Measurements from ENCODE around the gene RUNX3. TPM values are rescaled to one million over a fixed set of nuclear protein-coding genes. Genes with fewer than 3 reads are reported as not detected.

RUNX3 gene
- total and polyA plus RNA-seq, 2 donors (not counting 3 experiments of a cell fraction or from before 2014, with no cell fraction given) = not detected

DNA sequence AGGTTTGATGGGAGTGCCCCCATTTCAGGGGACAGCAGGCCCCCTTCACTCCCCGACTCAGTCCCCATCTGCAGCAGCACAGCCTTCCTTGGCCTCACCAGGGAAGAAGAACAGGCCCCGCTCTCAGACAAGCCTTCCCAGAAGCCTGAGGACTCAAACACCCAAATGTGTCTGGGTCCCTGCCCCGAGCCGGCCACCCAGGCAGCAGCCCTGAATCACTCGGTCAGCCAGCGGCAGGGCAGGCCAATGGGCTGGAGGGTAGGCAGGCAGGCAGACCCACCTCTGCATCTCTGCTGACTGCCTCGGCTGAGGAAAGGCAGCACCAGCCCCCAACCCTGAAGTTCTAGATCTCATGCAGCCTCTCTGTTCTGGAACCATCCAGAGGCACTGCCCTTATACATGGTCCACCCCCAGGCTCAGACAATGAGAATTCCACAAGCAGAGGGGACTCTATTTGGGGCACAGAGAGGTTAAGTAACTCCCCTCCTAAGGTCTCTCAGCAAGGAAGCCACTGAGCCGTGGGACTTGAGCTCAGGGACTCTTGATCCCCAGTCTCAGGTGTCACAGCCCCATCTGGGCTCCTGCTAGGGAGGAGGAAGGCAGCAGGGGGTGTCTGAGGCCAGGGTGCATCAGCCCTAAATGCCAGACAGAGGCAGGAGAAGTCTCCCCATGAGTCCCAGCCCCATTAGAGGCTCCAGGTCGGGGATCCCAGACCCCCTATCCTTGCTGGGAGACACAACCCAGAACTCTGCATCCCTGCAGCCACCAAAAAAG, 33.2 kb upstream of the RUNX3 start:
- ChIA-PET CTCF (interaction anchor here (1.2 kb wide), 1 partner anchor 75 kb away, joined by 3 read pairs; no protein-coding TSS in a partner anchor), POLR2A (no interaction called here)
- Histone ChIP-seq H3K36me3 (ENCODE audit: control insufficient read depth in 2 of 2, extremely low read depth in 1 of 2, insufficient read depth in 2 of 2, low read length in 2 of 2) (no peaks in the 10 kb centered on the region), H2AFZ (ENCODE audit: low read depth, low read length) (no peak overlapping the region), H3K27me3 (ENCODE audit: control insufficient read depth in 2 of 2, insufficient read depth in 2 of 2, low read length in 2 of 2) (no peaks in the 10 kb centered on the region), H3K4me1 (ENCODE audit: control insufficient read depth, extremely low read depth, insufficient read depth, low read length) (no peaks in the 10 kb centered on the region), H3K27ac (ENCODE audit: insufficient read depth, low read depth, low read length) (no peak overlapping the region), H3K9me1 (replicated peaks; ENCODE audit: control insufficient read depth, extremely low read depth, insufficient read depth, low read length) (no peaks in the 10 kb centered on the region), H3K4me3 (replicated peaks in 1 of 3; ENCODE audit: insufficient read depth in 1 of 3, low read depth in 1 of 3, low read length in 3 of 3) (no peak overlapping the region), H3K79me2 (ENCODE audit: control insufficient read depth, insufficient read depth, low read length) (no peaks in the 10 kb centered on the region), H4K20me1 (replicated peaks; ENCODE audit: control insufficient read depth, extremely low read depth, insufficient read depth, low read length) (no peaks in the 10 kb centered on the region), H3K9me3 (replicated peaks; ENCODE audit: control insufficient read depth, insufficient read depth, low read length) (no peaks in the 10 kb centered on the region), H3K9ac (replicated peaks; ENCODE audit: extremely low read depth, insufficient read depth, low read length) (no peak overlapping the region), H3K4me2 (ENCODE audit: insufficient read depth, low read length) (no peak overlapping the region)
- intact Hi-C loops (cut with micrococcal nuclease) (no loop called here), dilution Hi-C loops (cut with MboI; ENCODE audit: extremely low pct_ligation_motif_present, low sequenced_read_pairs) (no loop called here)
- TF ChIP-seq POLR2A (IDR thresholded peaks at IDR 0.05; ENCODE audit: low read depth, low read length) (no peak), MYC (IDR thresholded peaks at IDR 0.05; ENCODE audit: low read depth, low read length) (no peak), EZH2 (IDR thresholded peaks at IDR 0.05; ENCODE audit: borderline replicate concordance, low read depth, low read length, severe bottlenecking) (no peak), JUN (IDR thresholded peaks at IDR 0.05; ENCODE audit: borderline replicate concordance, insufficient read depth, insufficient read length, low read depth) (no peak), CTCF (IDR thresholded peaks at IDR 0.05; ENCODE audit: extremely low read depth in 1 of 2, insufficient read depth in 1 of 2, low read depth in 1 of 2, low read length in 2 of 2) (no peak), MAX (IDR thresholded peaks at IDR 0.05; ENCODE audit: insufficient read depth, insufficient read length) (no peak), POLR2AphosphoS5 (IDR thresholded peaks at IDR 0.05; ENCODE audit: insufficient read depth, low read depth, low read length) (no peak), GATA2 (IDR thresholded peaks at IDR 0.05; ENCODE audit: insufficient read depth, insufficient read length, low read depth, low read length) (no peak), FOS (IDR thresholded peaks at IDR 0.05; ENCODE audit: borderline replicate concordance, insufficient read depth, low read length) (no peak)
- BruUV-seq (replicated peaks) = no TSS peak
- no peak for FAIRE-seq
- DNase-seq (ENCODE audit: low read depth, low spot score) = no peak
